Sigmoid colon (tissue), 4 donors: ENCODE results near the gene DLX3.

Source experiments
- POLR2A ChIP-seq, 2 donors: fragments of 450-650 bp; IDR thresholded peaks; one replicate each; pipeline ENCODE4 v1.6.1; 2016; ENCODE audit warnings: antibody characterized with exemption in 2 of 2, mild to moderate bottlenecking in 2 of 2, moderate library complexity in 2 of 2
- POLR2AphosphoS5 ChIP-seq, 4 donors: sonication (generic); formaldehyde crosslinking; IDR thresholded peaks; one replicate each; pipeline ENCODE4 v1.6.1; 2017; ENCODE audit warnings: antibody characterized with exemption in 4 of 4
- TF ChIP-seq, protein P1 (sequence below), 4 experiments: fragments of 450-650 bp in 3 of 4; fragments of 200-600 bp in 1 of 4; IDR thresholded peaks; one replicate each; pipeline ENCODE4 v1.5.1; 2016 to 2019; ENCODE audit warnings: antibody characterized with exemption in 4 of 4, mild to moderate bottlenecking in 3 of 4, moderate library complexity in 2 of 4

- TF ChIP-seq, protein P1, sequence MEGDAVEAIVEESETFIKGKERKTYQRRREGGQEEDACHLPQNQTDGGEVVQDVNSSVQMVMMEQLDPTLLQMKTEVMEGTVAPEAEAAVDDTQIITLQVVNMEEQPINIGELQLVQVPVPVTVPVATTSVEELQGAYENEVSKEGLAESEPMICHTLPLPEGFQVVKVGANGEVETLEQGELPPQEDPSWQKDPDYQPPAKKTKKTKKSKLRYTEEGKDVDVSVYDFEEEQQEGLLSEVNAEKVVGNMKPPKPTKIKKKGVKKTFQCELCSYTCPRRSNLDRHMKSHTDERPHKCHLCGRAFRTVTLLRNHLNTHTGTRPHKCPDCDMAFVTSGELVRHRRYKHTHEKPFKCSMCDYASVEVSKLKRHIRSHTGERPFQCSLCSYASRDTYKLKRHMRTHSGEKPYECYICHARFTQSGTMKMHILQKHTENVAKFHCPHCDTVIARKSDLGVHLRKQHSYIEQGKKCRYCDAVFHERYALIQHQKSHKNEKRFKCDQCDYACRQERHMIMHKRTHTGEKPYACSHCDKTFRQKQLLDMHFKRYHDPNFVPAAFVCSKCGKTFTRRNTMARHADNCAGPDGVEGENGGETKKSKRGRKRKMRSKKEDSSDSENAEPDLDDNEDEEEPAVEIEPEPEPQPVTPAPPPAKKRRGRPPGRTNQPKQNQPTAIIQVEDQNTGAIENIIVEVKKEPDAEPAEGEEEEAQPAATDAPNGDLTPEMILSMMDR (IDR thresholded peaks at IDR 0.05) = no peak
- TF ChIP-seq POLR2A (IDR thresholded peaks at IDR 0.05) = no peak
- no peak for TF ChIP-seq POLR2AphosphoS5 (IDR thresholded peaks at IDR 0.05)
These were observed 14.3 kb upstream of the DLX3 start for GRCh38 chr17:50009282-50009681.
